Measurements from ENCODE around the gene MRTFA.

DNA sequence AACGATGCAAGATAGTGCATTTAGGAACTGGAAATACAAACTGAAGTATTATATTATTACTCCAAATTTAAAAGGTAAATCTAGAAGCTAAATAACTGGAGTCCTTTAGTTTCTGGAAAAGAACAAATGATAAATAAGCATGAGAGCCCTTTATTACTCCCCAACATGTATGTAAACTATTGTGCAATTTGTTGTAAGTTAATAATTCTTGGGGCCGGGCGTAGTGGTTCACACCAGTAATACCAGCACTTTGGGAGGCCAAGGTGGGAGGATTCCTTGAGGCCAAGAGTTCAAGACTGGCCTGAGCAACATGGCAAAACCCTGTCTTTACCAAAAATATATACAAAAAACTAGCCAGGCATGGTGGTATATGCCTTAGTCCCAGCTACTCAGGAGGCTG, 255.1 kb downstream of the MRTFA start:
- TF ChIP-seq, protein P1, sequence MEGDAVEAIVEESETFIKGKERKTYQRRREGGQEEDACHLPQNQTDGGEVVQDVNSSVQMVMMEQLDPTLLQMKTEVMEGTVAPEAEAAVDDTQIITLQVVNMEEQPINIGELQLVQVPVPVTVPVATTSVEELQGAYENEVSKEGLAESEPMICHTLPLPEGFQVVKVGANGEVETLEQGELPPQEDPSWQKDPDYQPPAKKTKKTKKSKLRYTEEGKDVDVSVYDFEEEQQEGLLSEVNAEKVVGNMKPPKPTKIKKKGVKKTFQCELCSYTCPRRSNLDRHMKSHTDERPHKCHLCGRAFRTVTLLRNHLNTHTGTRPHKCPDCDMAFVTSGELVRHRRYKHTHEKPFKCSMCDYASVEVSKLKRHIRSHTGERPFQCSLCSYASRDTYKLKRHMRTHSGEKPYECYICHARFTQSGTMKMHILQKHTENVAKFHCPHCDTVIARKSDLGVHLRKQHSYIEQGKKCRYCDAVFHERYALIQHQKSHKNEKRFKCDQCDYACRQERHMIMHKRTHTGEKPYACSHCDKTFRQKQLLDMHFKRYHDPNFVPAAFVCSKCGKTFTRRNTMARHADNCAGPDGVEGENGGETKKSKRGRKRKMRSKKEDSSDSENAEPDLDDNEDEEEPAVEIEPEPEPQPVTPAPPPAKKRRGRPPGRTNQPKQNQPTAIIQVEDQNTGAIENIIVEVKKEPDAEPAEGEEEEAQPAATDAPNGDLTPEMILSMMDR (IDR thresholded peaks at IDR 0.05): no peak
- TF ChIP-seq POLR2A (IDR thresholded peaks at IDR 0.05): no peak

All from lower leg skin (tissue), 3 donors.